GM20000 (cell line): ENCODE results near the gene NAALAD2.
"Not testable (repeated sequence)": the region's sequence is repeated elsewhere in the genome, so short reads cannot be mapped to it uniquely, and the experiment has no call there.

Experiments used
- DNase-seq: peaks from one replicate; pipeline ENCODE4 v3.0.0; 2012; ENCODE audit warnings: low spot score
- TF ChIP-seq, protein P1 (sequence below): IDR thresholded peaks from 2 replicates; pipeline ENCODE4 v1.5.1; 2012; ENCODE audit warnings: mild to moderate bottlenecking, control low read depth; ENCODE audit errors: extremely low read depth, missing control alignments

The NAALAD2 gene

DNA sequence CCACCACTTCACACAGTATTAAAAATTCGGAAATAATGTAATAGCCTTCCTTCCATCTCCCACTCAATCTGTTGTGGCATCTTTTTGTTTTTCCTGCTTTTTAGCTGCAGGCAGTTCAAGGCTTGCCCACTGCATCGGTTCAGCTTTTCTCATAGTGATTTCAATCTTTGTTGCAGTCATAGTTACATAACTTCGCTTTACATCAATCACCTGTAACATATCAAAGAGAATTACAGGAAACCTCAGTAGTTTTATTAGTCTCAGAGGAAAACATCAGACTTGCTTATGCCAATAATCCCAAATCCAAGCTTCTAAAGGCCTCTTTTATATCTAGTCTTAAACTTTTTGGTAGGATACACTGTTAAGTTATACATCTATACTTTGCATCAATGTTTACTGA, 67.9 kb downstream of the NAALAD2 start:
- TF ChIP-seq, protein P1, sequence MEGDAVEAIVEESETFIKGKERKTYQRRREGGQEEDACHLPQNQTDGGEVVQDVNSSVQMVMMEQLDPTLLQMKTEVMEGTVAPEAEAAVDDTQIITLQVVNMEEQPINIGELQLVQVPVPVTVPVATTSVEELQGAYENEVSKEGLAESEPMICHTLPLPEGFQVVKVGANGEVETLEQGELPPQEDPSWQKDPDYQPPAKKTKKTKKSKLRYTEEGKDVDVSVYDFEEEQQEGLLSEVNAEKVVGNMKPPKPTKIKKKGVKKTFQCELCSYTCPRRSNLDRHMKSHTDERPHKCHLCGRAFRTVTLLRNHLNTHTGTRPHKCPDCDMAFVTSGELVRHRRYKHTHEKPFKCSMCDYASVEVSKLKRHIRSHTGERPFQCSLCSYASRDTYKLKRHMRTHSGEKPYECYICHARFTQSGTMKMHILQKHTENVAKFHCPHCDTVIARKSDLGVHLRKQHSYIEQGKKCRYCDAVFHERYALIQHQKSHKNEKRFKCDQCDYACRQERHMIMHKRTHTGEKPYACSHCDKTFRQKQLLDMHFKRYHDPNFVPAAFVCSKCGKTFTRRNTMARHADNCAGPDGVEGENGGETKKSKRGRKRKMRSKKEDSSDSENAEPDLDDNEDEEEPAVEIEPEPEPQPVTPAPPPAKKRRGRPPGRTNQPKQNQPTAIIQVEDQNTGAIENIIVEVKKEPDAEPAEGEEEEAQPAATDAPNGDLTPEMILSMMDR = no peak
- no peak for DNase-seq

GRCh38 chr11:90204407-90204806, 69.9 kb downstream of the NAALAD2 start:
- TF ChIP-seq, protein P1 = no peak
- DNase-seq = no peak

- TF ChIP-seq, protein P1 = peak; percentile 65
- peak; percentile 34 for DNase-seq
Measured at GRCh38 chr11:90204832-90205646, 70.6 kb downstream of the NAALAD2 start.

GRCh38 chr11:90207992-90208391, 73.5 kb downstream of the NAALAD2 start:
- DNase-seq = not testable (repeated sequence)

GRCh38 chr11:90208857-90209256, 74.4 kb downstream of the NAALAD2 start:
- DNase-seq = no peak
- TF ChIP-seq, protein P1 = no peak

- no peak for DNase-seq
- TF ChIP-seq, protein P1 = no peak
Measured at GRCh38 chr11:90213322-90213721, 78.9 kb downstream of the NAALAD2 start.

GRCh38 chr11:90216611-90217010, 82.1 kb downstream of the NAALAD2 start:
- DNase-seq = no peak
- TF ChIP-seq, protein P1 = no peak

DNA sequence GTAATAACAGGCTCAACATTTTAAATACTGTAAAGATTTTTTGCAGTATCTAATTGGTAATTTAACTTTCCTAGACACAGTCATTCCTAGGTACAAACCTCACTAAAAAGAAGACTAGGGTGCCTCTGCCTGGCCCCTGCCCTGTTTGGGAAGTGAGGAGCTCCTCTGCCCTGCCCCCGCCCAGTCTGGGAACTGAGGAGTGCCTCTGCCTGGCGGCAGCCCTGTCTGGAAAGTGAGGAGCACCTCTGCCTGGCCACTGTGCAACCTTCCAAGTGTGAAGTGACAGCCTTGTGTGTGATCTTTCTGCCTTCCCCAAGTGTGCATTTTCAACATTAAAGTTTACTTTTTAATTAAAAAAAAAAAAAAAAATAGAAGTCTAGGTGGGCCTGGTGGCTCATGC, 84.1 kb downstream of the NAALAD2 start:
- TF ChIP-seq, protein P1 = no peak
- no peak for DNase-seq
